Measurements from ENCODE around the gene COPE. TPM values are rescaled to one million over a fixed set of nuclear protein-coding genes. Genes with fewer than 3 reads are reported as not detected.

Gene COPE
- total and polyA plus RNA-seq, 9 donors, result 76.8 to 115 (median 95.5) TPM

- no peak overlapping the region for H3K4me3 ChIP-seq (ENCODE audit: low read length)
- WGBS (ENCODE audit: insufficient coverage), result 83% methylated on average over 16 of the region's 17 CpGs
- no peaks in the 10 kb centered on the region for H3K9me3 ChIP-seq (replicated peaks; ENCODE audit: control insufficient read depth, low read depth, low read length)
- no peak overlapping the region for H3K27ac ChIP-seq (ENCODE audit: low read length)
- peaks cover 98% of the 10 kb centered on the region for H3K36me3 ChIP-seq (ENCODE audit: control insufficient read depth, insufficient read depth, low read length)
- H3K4me1 ChIP-seq (ENCODE audit: control insufficient read depth, insufficient read depth, low read length), result peaks cover 35% of the 10 kb centered on the region
- DNase-seq, result no peak
- no peaks in the 10 kb centered on the region for H3K27me3 ChIP-seq (ENCODE audit: control insufficient read depth, insufficient read depth, low read length)
Observed at GRCh38 chr19:18860725-18861124, 58.5 kb downstream of the COPE start.

- H3K36me3 ChIP-seq (ENCODE audit: control insufficient read depth, insufficient read depth, low read length), result peaks cover 98% of the 10 kb centered on the region
- WGBS (ENCODE audit: insufficient coverage), result 53% methylated on average over 4 of the region's 11 CpGs
- no peak overlapping the region for H3K4me3 ChIP-seq (ENCODE audit: low read length)
- peaks cover 35% of the 10 kb centered on the region for H3K4me1 ChIP-seq (ENCODE audit: control insufficient read depth, insufficient read depth, low read length)
- no peaks in the 10 kb centered on the region for H3K27me3 ChIP-seq (ENCODE audit: control insufficient read depth, insufficient read depth, low read length)
- DNase-seq, result no peak
- no peak overlapping the region for H3K27ac ChIP-seq (ENCODE audit: low read length)
- H3K9me3 ChIP-seq (replicated peaks; ENCODE audit: control insufficient read depth, low read depth, low read length), result no peaks in the 10 kb centered on the region
Observed at GRCh38 chr19:18860302-18860700, 58.9 kb downstream of the COPE start.

- Histone ChIP-seq H3K27ac (ENCODE audit: low read length) (peak overlapping the region; percentile 62), H3K36me3 (ENCODE audit: control insufficient read depth, insufficient read depth, low read length) (peaks cover 98% of the 10 kb centered on the region), H3K4me1 (ENCODE audit: control insufficient read depth, insufficient read depth, low read length) (peaks cover 35% of the 10 kb centered on the region), H3K4me3 (ENCODE audit: low read length) (no peak overlapping the region), H3K9me3 (replicated peaks; ENCODE audit: control insufficient read depth, low read depth, low read length) (no peaks in the 10 kb centered on the region), H3K27me3 (ENCODE audit: control insufficient read depth, insufficient read depth, low read length) (no peaks in the 10 kb centered on the region)
- 43% methylated on average over 10 of the region's 12 CpGs for WGBS (ENCODE audit: insufficient coverage)
- peak; percentile 86 for DNase-seq
Observed at GRCh38 chr19:18859676-18860301, 59.4 kb downstream of the COPE start.

- Histone ChIP-seq H3K4me1 (ENCODE audit: control insufficient read depth, insufficient read depth, low read length) (peaks cover 40% of the 10 kb centered on the region), H3K27ac (ENCODE audit: low read length) (peak overlapping the region; percentile 13), H3K27me3 (ENCODE audit: control insufficient read depth, insufficient read depth, low read length) (no peaks in the 10 kb centered on the region), H3K9me3 (replicated peaks; ENCODE audit: control insufficient read depth, low read depth, low read length) (no peaks in the 10 kb centered on the region), H3K4me3 (ENCODE audit: low read length) (no peak overlapping the region), H3K36me3 (ENCODE audit: control insufficient read depth, insufficient read depth, low read length) (peaks cover 98% of the 10 kb centered on the region)
- no peak for DNase-seq
- WGBS (ENCODE audit: insufficient coverage), result 71% methylated on average over 20 of the region's 21 CpGs
Observed at GRCh38 chr19:18858906-18859646, 60.1 kb downstream of the COPE start.

- no peaks in the 10 kb centered on the region for H3K9me3 ChIP-seq (replicated peaks; ENCODE audit: control insufficient read depth, low read depth, low read length)
- no peaks in the 10 kb centered on the region for H3K27me3 ChIP-seq (ENCODE audit: control insufficient read depth, insufficient read depth, low read length)
- no peak overlapping the region for H3K27ac ChIP-seq (ENCODE audit: low read length)
- no peak overlapping the region for H3K4me3 ChIP-seq (ENCODE audit: low read length)
- 92% methylated on average over 10 of the region's 13 CpGs for WGBS (ENCODE audit: insufficient coverage)
- DNase-seq, result no peak
- H3K4me1 ChIP-seq (ENCODE audit: control insufficient read depth, insufficient read depth, low read length), result peaks cover 54% of the 10 kb centered on the region
- H3K36me3 ChIP-seq (ENCODE audit: control insufficient read depth, insufficient read depth, low read length), result peaks cover 97% of the 10 kb centered on the region
Observed at GRCh38 chr19:18857223-18857622, 62.0 kb downstream of the COPE start.

GRCh38 chr19:18856385-18857126 is 62.6 kb downstream of the COPE start:
- Histone ChIP-seq H3K36me3 (ENCODE audit: control insufficient read depth, insufficient read depth, low read length) (peaks cover 97% of the 10 kb centered on the region), H3K9me3 (replicated peaks; ENCODE audit: control insufficient read depth, low read depth, low read length) (no peaks in the 10 kb centered on the region), H3K27ac (ENCODE audit: low read length) (no peak overlapping the region), H3K4me1 (ENCODE audit: control insufficient read depth, insufficient read depth, low read length) (peaks cover 54% of the 10 kb centered on the region), H3K27me3 (ENCODE audit: control insufficient read depth, insufficient read depth, low read length) (no peaks in the 10 kb centered on the region), H3K4me3 (ENCODE audit: low read length) (no peak overlapping the region)
- 91% methylated on average over 17 of the region's 22 CpGs for WGBS (ENCODE audit: insufficient coverage)
- DNase-seq, result peak; percentile 64

- H3K4me1 ChIP-seq (ENCODE audit: control insufficient read depth, insufficient read depth, low read length), result peaks cover 59% of the 10 kb centered on the region
- no peaks in the 10 kb centered on the region for H3K27me3 ChIP-seq (ENCODE audit: control insufficient read depth, insufficient read depth, low read length)
- no peak overlapping the region for H3K4me3 ChIP-seq (ENCODE audit: low read length)
- peaks cover 97% of the 10 kb centered on the region for H3K36me3 ChIP-seq (ENCODE audit: control insufficient read depth, insufficient read depth, low read length)
- H3K9me3 ChIP-seq (replicated peaks; ENCODE audit: control insufficient read depth, low read depth, low read length), result no peaks in the 10 kb centered on the region
- no peak overlapping the region for H3K27ac ChIP-seq (ENCODE audit: low read length)
- WGBS (ENCODE audit: insufficient coverage), result 90% methylated on average over 26 of the region's 27 CpGs
- no peak for DNase-seq
Observed at GRCh38 chr19:18855647-18856384, 63.4 kb downstream of the COPE start.

GRCh38 chr19:18854982-18855381 is 64.2 kb downstream of the COPE start:
- H3K4me1 ChIP-seq (ENCODE audit: control insufficient read depth, insufficient read depth, low read length), result peaks cover 61% of the 10 kb centered on the region
- no peaks in the 10 kb centered on the region for H3K9me3 ChIP-seq (replicated peaks; ENCODE audit: control insufficient read depth, low read depth, low read length)
- peaks cover 97% of the 10 kb centered on the region for H3K36me3 ChIP-seq (ENCODE audit: control insufficient read depth, insufficient read depth, low read length)
- 98% methylated on average over 28 of the region's 33 CpGs for WGBS (ENCODE audit: insufficient coverage)
- H3K4me3 ChIP-seq (ENCODE audit: low read length), result no peak overlapping the region
- DNase-seq, result no peak
- no peak overlapping the region for H3K27ac ChIP-seq (ENCODE audit: low read length)
- no peaks in the 10 kb centered on the region for H3K27me3 ChIP-seq (ENCODE audit: control insufficient read depth, insufficient read depth, low read length)

- Histone ChIP-seq H3K9me3 (replicated peaks; ENCODE audit: control insufficient read depth, low read depth, low read length) (no peaks in the 10 kb centered on the region), H3K27me3 (ENCODE audit: control insufficient read depth, insufficient read depth, low read length) (no peaks in the 10 kb centered on the region), H3K4me1 (ENCODE audit: control insufficient read depth, insufficient read depth, low read length) (peaks cover 61% of the 10 kb centered on the region), H3K4me3 (ENCODE audit: low read length) (no peak overlapping the region), H3K36me3 (ENCODE audit: control insufficient read depth, insufficient read depth, low read length) (peaks cover 90% of the 10 kb centered on the region), H3K27ac (ENCODE audit: low read length) (peak overlapping the region; percentile 75)
- DNase-seq, result no peak
- 57% methylated on average over 13 of the region's 17 CpGs for WGBS (ENCODE audit: insufficient coverage)
Observed at GRCh38 chr19:18853755-18854427, 65.3 kb downstream of the COPE start.

Data from muscle of leg (tissue), 11 donors.